Mesendoderm (in vitro differentiated cells): ENCODE data around the gene LONP2.
"Not testable (repeated sequence)": the region's sequence is repeated elsewhere in the genome, so short reads cannot be mapped to it uniquely, and the experiment has no call there.

Experiments used
- DNase-seq: peaks from one replicate; pipeline ENCODE4 v3.0.0; 2013
- H2AK5ac ChIP-seq: 2 replicates; pipeline ENCODE4 v1.6.1; 2013; ENCODE audit warnings: low read length, inconsistent platforms
- H2BK120ac ChIP-seq: 2 replicates; pipeline ENCODE4 v1.6.1; 2013; ENCODE audit warnings: low read depth, mild to moderate bottlenecking, low read length, moderate library complexity, mixed read lengths
- H2BK15ac ChIP-seq: replicated peaks from 2 replicates; pipeline ENCODE4 v1.6.1; 2013; ENCODE audit warnings: low read depth, mild to moderate bottlenecking, moderate library complexity
- H2BK5ac ChIP-seq: 2 replicates; pipeline ENCODE4 v1.6.1; 2013; ENCODE audit warnings: low read length, inconsistent platforms
- H3K18ac ChIP-seq: 2 replicates; pipeline ENCODE4 v1.6.1; 2013; ENCODE audit warnings: mild to moderate bottlenecking, low read length, mixed read lengths
- H3K23ac ChIP-seq: one replicate; pipeline ENCODE4 v1.6.1; 2013; ENCODE audit warnings: low read length
- H3K27ac ChIP-seq: 2 replicates; pipeline ENCODE4 v1.5.1; 2013; ENCODE audit warnings: low read depth, mild to moderate bottlenecking, inconsistent platforms, low read length, moderate library complexity
- H3K27me3 ChIP-seq: 2 replicates; pipeline ENCODE4 v1.6.1; 2013; ENCODE audit warnings: low read length, control low read depth, mild to moderate bottlenecking, inconsistent platforms; ENCODE audit not compliant: insufficient read depth, poor library complexity
- H3K36me3 ChIP-seq: 2 replicates; pipeline ENCODE4 v1.6.1; 2013; ENCODE audit warnings: low read length, inconsistent platforms; ENCODE audit not compliant: control insufficient read depth, insufficient read depth
- H3K4ac ChIP-seq: one replicate; pipeline ENCODE4 v1.6.1; 2013; ENCODE audit warnings: low read depth, mild to moderate bottlenecking, low read length, moderate library complexity
- H3K4me1 ChIP-seq: 2 replicates; pipeline ENCODE4 v1.6.1; 2013; ENCODE audit warnings: low read depth, low read length, inconsistent platforms; ENCODE audit not compliant: control insufficient read depth
- H3K4me2 ChIP-seq: 2 replicates; pipeline ENCODE4 v1.6.1; 2013; ENCODE audit warnings: low read length
- H3K4me3 ChIP-seq: 2 replicates; pipeline ENCODE4 v1.5.1; 2013; ENCODE audit warnings: mild to moderate bottlenecking, low read length
- H3K56ac ChIP-seq: one replicate; pipeline ENCODE4 v1.6.1; 2013; ENCODE audit warnings: low read length
- H3K79me1 ChIP-seq: 2 replicates; pipeline ENCODE4 v1.6.1; 2013; ENCODE audit warnings: low read length, inconsistent platforms
- H3K79me2 ChIP-seq: 2 replicates; pipeline ENCODE4 v1.6.1; 2013; ENCODE audit warnings: mild to moderate bottlenecking, low read length; ENCODE audit not compliant: control insufficient read depth, insufficient read depth
- H3K9ac ChIP-seq: 2 replicates; pipeline ENCODE4 v1.6.1; 2013; ENCODE audit warnings: low read length, inconsistent platforms
- H4K5ac ChIP-seq: one replicate; pipeline ENCODE4 v1.6.1; 2013; ENCODE audit warnings: low read length
- H4K8ac ChIP-seq: one replicate; pipeline ENCODE4 v1.6.1; 2013; ENCODE audit warnings: low read depth, mild to moderate bottlenecking, control low read depth, low read length, moderate library complexity
- WGBS: extraction: QIAGEN DNeasy Blood & Tissue Kit; methylation state at CpG from one replicate; pipeline ENCODE4 v1.1.7; 2013; ENCODE audit warnings: low lambda C conversion rate, missing lambda C conversion rate; ENCODE audit not compliant: insufficient coverage; ENCODE audit errors: extremely low coverage; 5-methylcytosine and 5-hydroxymethylcytosine counted together

Gene LONP2

DNA sequence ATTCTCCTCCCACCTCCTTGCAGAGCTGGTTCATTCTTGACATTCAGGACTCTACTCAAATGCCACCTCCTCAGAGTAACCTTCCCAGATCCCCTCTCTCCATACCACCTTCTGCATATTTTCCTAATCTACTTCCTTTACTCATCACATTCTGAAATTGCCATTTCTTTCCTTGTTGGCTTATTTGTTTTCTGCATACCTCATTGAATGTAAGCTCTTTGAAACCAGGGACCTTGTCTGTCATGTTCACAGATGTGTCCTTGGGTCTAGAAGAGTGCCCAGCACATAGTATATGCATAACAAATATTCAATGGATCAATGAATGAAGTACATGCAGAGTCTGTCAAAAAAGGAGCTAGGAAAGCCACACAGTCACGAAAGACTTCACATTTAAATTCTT lies 7.8 kb upstream of the LONP2 start:
- Histone ChIP-seq H3K56ac (no peak overlapping the region), H4K8ac (no peak overlapping the region), H3K23ac (no peak overlapping the region), H2BK15ac (no peak overlapping the region), H3K4me3 (no peak overlapping the region), H3K36me3 (no peaks in the 10 kb centered on the region), H3K79me2 (no peaks in the 10 kb centered on the region), H3K18ac (no peak overlapping the region), H2BK5ac (no peak overlapping the region), H3K27me3 (no peaks in the 10 kb centered on the region), H3K27ac (no peak overlapping the region), H2AK5ac (no peak overlapping the region), H3K4me2 (no peak overlapping the region), H3K79me1 (no peaks in the 10 kb centered on the region), H3K4ac (no peak overlapping the region), H4K5ac (no peak overlapping the region), H3K4me1 (no peaks in the 10 kb centered on the region), H2BK120ac (no peak overlapping the region), H3K9ac (no peak overlapping the region)
- no peak for DNase-seq
- WGBS, result no CpG with 5 or more reads among the region's 1 CpG

DNA sequence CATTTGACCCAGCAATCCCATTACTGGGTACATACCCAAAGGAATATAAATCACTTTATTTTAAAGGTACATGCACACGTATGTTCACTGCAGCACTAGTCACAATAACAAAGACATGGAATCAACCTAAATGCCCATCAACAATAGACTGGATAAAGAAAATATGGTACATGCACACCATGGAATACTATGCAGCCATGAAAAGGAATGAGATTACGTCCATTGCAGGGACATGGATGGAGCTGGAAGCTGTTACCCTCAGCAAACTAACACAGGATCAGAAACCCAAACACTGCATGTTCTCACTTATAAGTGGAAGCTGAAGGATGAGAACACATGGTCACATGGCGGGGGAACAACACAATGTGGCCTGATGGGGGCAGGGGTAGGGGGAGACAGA lies 4.0 kb upstream of the LONP2 start:
- not testable (repeated sequence) for H3K9ac ChIP-seq, H3K4me3 ChIP-seq, H2BK15ac ChIP-seq, H3K79me2 ChIP-seq, H2AK5ac ChIP-seq, H3K4ac ChIP-seq, H3K36me3 ChIP-seq, H2BK120ac ChIP-seq, H4K8ac ChIP-seq, H4K5ac ChIP-seq, H2BK5ac ChIP-seq, H3K18ac ChIP-seq, H3K56ac ChIP-seq, H3K23ac ChIP-seq, H3K79me1 ChIP-seq, H3K4me1 ChIP-seq, H3K27me3 ChIP-seq, H3K4me2 ChIP-seq, DNase-seq, H3K27ac ChIP-seq
- WGBS, result no CpG with 5 or more reads among the region's 3 CpGs

DNA sequence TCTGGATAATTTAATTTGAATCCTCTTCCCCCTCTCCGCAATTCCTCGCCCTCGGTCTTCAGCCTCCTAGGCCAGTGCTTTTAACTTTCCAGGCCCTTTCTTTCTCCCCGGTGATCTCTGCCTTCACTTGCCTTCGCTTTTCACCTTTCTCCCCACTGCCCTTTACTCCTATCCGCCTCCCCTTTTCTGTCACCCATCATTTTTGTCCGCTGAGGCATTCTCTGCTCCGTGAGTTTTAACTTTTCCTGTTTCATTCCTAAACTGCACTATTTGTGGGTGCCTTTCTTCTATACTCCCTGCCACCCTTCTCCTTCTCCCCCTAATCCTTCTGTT lies 729 bp downstream of the LONP2 start:
- no peak overlapping the region for H3K27ac ChIP-seq
- no peak overlapping the region for H2AK5ac ChIP-seq

DNA sequence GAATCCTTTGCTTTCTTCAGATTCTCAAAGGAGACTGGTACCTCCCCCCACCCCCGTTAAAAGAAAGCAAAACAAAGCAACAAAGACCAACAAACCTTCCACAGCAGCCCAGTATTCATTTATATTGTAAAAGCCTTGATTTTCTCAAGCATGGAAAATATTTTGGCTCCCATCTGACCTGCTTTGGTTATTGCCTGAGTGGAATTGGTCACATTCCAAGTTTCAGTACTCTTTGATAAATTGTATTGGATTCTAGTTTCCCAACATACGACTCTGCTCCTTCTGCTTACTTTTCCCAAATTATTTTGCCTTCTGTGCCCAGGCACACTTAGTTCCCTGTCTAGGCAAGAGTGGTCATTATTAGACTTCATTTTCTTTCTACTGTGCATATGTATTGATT lies 2.0 kb downstream of the LONP2 start:
- Histone ChIP-seq H3K4me2 (no peak overlapping the region), H3K36me3 (no peaks in the 10 kb centered on the region), H4K5ac (no peak overlapping the region), H3K4ac (no peak overlapping the region), H3K27ac (no peak overlapping the region), H4K8ac (no peak overlapping the region), H2BK15ac (no peak overlapping the region), H3K18ac (no peak overlapping the region), H3K23ac (no peak overlapping the region), H3K79me2 (peaks cover 9% of the 10 kb centered on the region), H2AK5ac (no peak overlapping the region), H3K79me1 (peaks cover 11% of the 10 kb centered on the region), H3K9ac (no peak overlapping the region), H2BK120ac (no peak overlapping the region), H3K56ac (no peak overlapping the region), H2BK5ac (no peak overlapping the region), H3K4me3 (no peak overlapping the region), H3K4me1 (no peaks in the 10 kb centered on the region), H3K27me3 (no peaks in the 10 kb centered on the region)
- DNase-seq, result no peak
- no CpG with 5 or more reads among the region's 2 CpGs for WGBS

More for the DNA sequence above, 729 bp downstream of the LONP2 start:
- Histone ChIP-seq H3K23ac (no peak overlapping the region), H2BK5ac (no peak overlapping the region), H3K79me1 (peaks cover 11% of the 10 kb centered on the region), H3K18ac (no peak overlapping the region), H4K8ac (no peak overlapping the region), H3K36me3 (no peaks in the 10 kb centered on the region), H3K27me3 (no peaks in the 10 kb centered on the region), H3K4me1 (no peaks in the 10 kb centered on the region), H2BK15ac (no peak overlapping the region), H3K56ac (peak overlapping the region; percentile 92), H3K4me3 (peak overlapping the region; percentile 68), H3K4ac (no peak overlapping the region), H3K9ac (peak overlapping the region; percentile 82), H3K79me2 (peaks cover 9% of the 10 kb centered on the region), H3K4me2 (peak overlapping the region; percentile 53), H4K5ac (no peak overlapping the region), H2BK120ac (no peak overlapping the region)
- no peak for DNase-seq
- no CpG with 5 or more reads among the region's 8 CpGs for WGBS

DNA sequence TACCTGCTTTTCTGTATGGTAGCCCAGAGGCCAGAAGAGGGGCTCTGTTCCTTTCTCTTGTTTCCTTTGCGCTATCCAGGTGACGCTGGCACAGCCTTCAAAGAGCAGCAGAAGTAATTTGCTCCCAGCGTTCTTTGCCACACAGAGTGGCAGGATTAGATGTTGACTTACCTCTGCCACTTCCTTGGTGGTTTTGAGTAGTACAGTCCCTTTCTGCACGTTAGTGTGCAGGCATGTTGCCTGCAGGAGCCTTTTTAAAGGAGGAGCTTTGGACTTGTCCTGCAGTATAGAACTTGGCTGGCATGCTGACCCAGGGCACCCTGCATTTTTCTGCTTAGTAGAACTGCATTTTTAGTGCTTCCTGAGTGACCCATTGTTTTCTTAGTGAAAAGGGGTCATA lies 3.2 kb downstream of the LONP2 start, which contains the start of gene ABCC11:
TSS of gene ABCC11 (minus strand) at position 229 of the 400 bp plus-strand sequence. CDS start 15,618 bp downstream, outside the sequence.
- peaks cover 11% of the 10 kb centered on the region for H3K79me1 ChIP-seq

DNA sequence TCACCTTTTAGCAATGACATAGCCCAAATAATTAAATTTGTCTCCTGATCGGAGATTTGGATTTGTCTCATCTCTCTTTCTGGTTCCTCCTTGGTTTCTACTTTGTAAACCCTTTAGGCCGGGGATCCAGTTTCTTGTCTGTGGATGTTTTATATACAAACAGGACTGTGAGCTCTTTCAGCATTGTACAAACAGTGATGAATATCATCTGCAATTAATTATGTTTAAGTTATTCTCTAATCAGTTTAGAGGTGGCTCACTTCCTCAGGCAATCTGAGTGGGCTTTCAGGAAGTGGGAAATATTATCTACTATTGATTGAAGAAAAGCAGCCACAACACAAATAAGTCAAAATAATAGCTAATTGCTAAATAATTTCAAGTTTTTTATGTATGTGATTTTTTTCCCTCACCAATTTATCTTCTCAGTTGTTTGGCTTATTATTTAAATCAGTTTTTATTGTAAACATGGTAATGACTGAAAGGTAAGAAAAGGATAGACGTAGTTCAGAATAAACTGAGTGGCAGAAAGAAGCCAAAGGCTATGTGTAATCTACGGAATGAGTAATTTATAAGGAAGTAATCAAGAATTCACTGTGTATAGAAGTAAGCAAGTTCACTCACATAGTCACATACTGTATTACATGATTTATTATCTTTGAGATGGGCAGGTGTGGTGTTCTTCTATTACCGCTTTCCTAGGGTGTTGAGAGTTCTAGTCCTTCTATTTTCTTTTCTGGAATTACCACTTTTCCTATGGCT lies 6.6 kb downstream of the LONP2 start:
- no peaks in the 10 kb centered on the region for H3K4me1 ChIP-seq
- no peak overlapping the region for H3K23ac ChIP-seq
- H3K4ac ChIP-seq, result no peak overlapping the region
- H2BK5ac ChIP-seq, result no peak overlapping the region
- H3K56ac ChIP-seq, result no peak overlapping the region
- no CpG with 5 or more reads among the region's 5 CpGs for WGBS
- no peak overlapping the region for H2BK15ac ChIP-seq
- H2AK5ac ChIP-seq, result no peak overlapping the region
- no peaks in the 10 kb centered on the region for H3K27me3 ChIP-seq
- H3K9ac ChIP-seq, result no peak overlapping the region
- H3K4me2 ChIP-seq, result no peak overlapping the region
- no peak overlapping the region for H3K4me3 ChIP-seq
- H3K27ac ChIP-seq, result no peak overlapping the region
- no peak overlapping the region for H3K18ac ChIP-seq
- peaks cover 2% of the 10 kb centered on the region for H3K79me2 ChIP-seq
- no peak for DNase-seq
- H4K8ac ChIP-seq, result no peak overlapping the region
- no peak overlapping the region for H2BK120ac ChIP-seq
- no peaks in the 10 kb centered on the region for H3K36me3 ChIP-seq
- H4K5ac ChIP-seq, result no peak overlapping the region
- H3K79me1 ChIP-seq, result peaks cover 5% of the 10 kb centered on the region

More for the DNA sequence above, 3.2 kb downstream of the LONP2 start, which contains the start of gene ABCC11:
- no CpG with 5 or more reads among the region's 4 CpGs for WGBS
- no peak for DNase-seq
- H3K4ac ChIP-seq, result no peak within 1 kb of the TSS
- H2BK120ac ChIP-seq, result no peak within 1 kb of the TSS
- H3K27me3 ChIP-seq, result no peaks in the 10 kb centered on the region
- H3K79me2 ChIP-seq, result peaks cover 9% of the 10 kb centered on the region
- no peak within 1 kb of the TSS for H4K5ac ChIP-seq
- no peak within 1 kb of the TSS for H3K4me3 ChIP-seq
- no peak within 1 kb of the TSS for H2BK5ac ChIP-seq
- no peak within 1 kb of the TSS for H3K18ac ChIP-seq
- no peak within 1 kb of the TSS for H4K8ac ChIP-seq
- no peak within 1 kb of the TSS for H2AK5ac ChIP-seq
- no peak within 1 kb of the TSS for H3K56ac ChIP-seq
- H3K36me3 ChIP-seq, result no peaks in the 10 kb centered on the region
- no peak within 1 kb of the TSS for H2BK15ac ChIP-seq
- H3K27ac ChIP-seq, result no peak within 1 kb of the TSS
- no peak within 1 kb of the TSS for H3K4me2 ChIP-seq
- no peak within 1 kb of the TSS for H3K9ac ChIP-seq
- H3K4me1 ChIP-seq, result no peaks in the 10 kb centered on the region
- H3K23ac ChIP-seq, result no peak within 1 kb of the TSS
